Chondrocyte (in vitro differentiated cells): Measurements from ENCODE around the gene TFAP2E. TPM values are rescaled to one million over a fixed set of nuclear protein-coding genes. Genes with fewer than 3 reads are reported as not detected.

ENCODE experiments used
- DNase-seq: peaks from one replicate; pipeline ENCODE4 v3.0.0; 2021; ENCODE audit warnings: mixed read lengths, low spot score
- H3K27ac Mint-ChIP-seq: one replicate; pipeline ENCODE4 v1.8.0; 2021; ENCODE audit warnings: mild to moderate bottlenecking, moderate library complexity, mixed read lengths; ENCODE audit not compliant: unreplicated experiment
- H3K27me3 Mint-ChIP-seq: 2 replicates; pipeline ENCODE4 v1.8.0; 2021; ENCODE audit warnings: low read depth, mixed read lengths
- H3K36me3 Mint-ChIP-seq: 2 replicates; pipeline ENCODE4 v1.8.0; 2021; ENCODE audit warnings: low read depth, mixed read lengths
- H3K4me1 Mint-ChIP-seq: 2 replicates; pipeline ENCODE4 v1.8.0; 2021; ENCODE audit warnings: low read depth, mild to moderate bottlenecking, mixed read lengths
- H3K4me3 Mint-ChIP-seq: one replicate; pipeline ENCODE4 v1.8.0; 2021; ENCODE audit warnings: mild to moderate bottlenecking, moderate library complexity, mixed read lengths; ENCODE audit not compliant: unreplicated experiment
- H3K9me3 Mint-ChIP-seq: 2 replicates; pipeline ENCODE4 v1.8.0; 2021; ENCODE audit warnings: low read depth, mixed read lengths
- CTCF ChIP-seq: fragments of 200-600 bp; sonication (generic); IDR thresholded peaks from 2 replicates; pipeline ENCODE4 v1.5.0; 2021; ENCODE audit warnings: antibody characterized with exemption, mild to moderate bottlenecking, moderate library complexity
- total RNA-seq: library from RNA; stranded (reverse); gene quantifications from 3 replicates; pipeline ENCODE4 v1.2.1, GENCODE V29; 2021

Gene TFAP2E
- total RNA-seq, 1 donor from 2014 or later, result 0.97 TPM

GRCh38 chr1:35598895-35599294 is 25.8 kb downstream of the TFAP2E start:
- H3K4me1 Mint-ChIP-seq, result no peaks in the 10 kb centered on the region
- no peak overlapping the region for H3K27ac Mint-ChIP-seq
- no peaks in the 10 kb centered on the region for H3K9me3 Mint-ChIP-seq

GRCh38 chr1:35599411-35599810 is 26.3 kb downstream of the TFAP2E start:
- H3K27ac Mint-ChIP-seq, result no peak overlapping the region
- H3K4me1 Mint-ChIP-seq, result no peaks in the 10 kb centered on the region
- H3K27me3 Mint-ChIP-seq, result no peaks in the 10 kb centered on the region
- H3K4me3 Mint-ChIP-seq, result no peak overlapping the region
- no peak for DNase-seq
- peaks cover 21% of the 10 kb centered on the region for H3K36me3 Mint-ChIP-seq
- no peaks in the 10 kb centered on the region for H3K9me3 Mint-ChIP-seq
- no peak for TF ChIP-seq CTCF

More at GRCh38 chr1:35598895-35599294, 25.8 kb downstream of the TFAP2E start:
- no peak for TF ChIP-seq CTCF
- Mint-ChIP-seq H3K27me3 (no peaks in the 10 kb centered on the region), H3K4me3 (no peak overlapping the region), H3K36me3 (peaks cover 21% of the 10 kb centered on the region)
- DNase-seq, result no peak

- H3K27me3 Mint-ChIP-seq, result no peaks in the 10 kb centered on the region
- no peak overlapping the region for H3K4me3 Mint-ChIP-seq
- peaks cover 21% of the 10 kb centered on the region for H3K36me3 Mint-ChIP-seq
- peaks cover 8% of the 10 kb centered on the region for H3K4me1 Mint-ChIP-seq
- TF ChIP-seq CTCF, result no peak
- no peaks in the 10 kb centered on the region for H3K9me3 Mint-ChIP-seq
- H3K27ac Mint-ChIP-seq, result no peak overlapping the region
- DNase-seq, result no peak
Observed at GRCh38 chr1:35600593-35600992, 27.5 kb downstream of the TFAP2E start.

GRCh38 chr1:35603468-35603867 is 30.4 kb downstream of the TFAP2E start:
- H3K36me3 Mint-ChIP-seq, result peaks cover 37% of the 10 kb centered on the region
- no peak for DNase-seq

GRCh38 chr1:35603941-35604340 is 30.8 kb downstream of the TFAP2E start:
- peaks cover 6% of the 10 kb centered on the region for H3K9me3 Mint-ChIP-seq
- H3K27me3 Mint-ChIP-seq, result no peaks in the 10 kb centered on the region
- H3K27ac Mint-ChIP-seq, result no peak overlapping the region
- TF ChIP-seq CTCF, result no peak
- no peak overlapping the region for H3K4me3 Mint-ChIP-seq
- peaks cover 18% of the 10 kb centered on the region for H3K4me1 Mint-ChIP-seq
- H3K36me3 Mint-ChIP-seq, result peaks cover 38% of the 10 kb centered on the region
- DNase-seq, result no peak

More at GRCh38 chr1:35603468-35603867, 30.4 kb downstream of the TFAP2E start:
- no peak for TF ChIP-seq CTCF
- Mint-ChIP-seq H3K9me3 (peaks cover 6% of the 10 kb centered on the region), H3K4me3 (no peak overlapping the region), H3K27ac (no peak overlapping the region), H3K4me1 (peaks cover 18% of the 10 kb centered on the region), H3K27me3 (no peaks in the 10 kb centered on the region)
